Kidney (tissue), 14 donors: ENCODE measurements around the gene GPC5. TPM values are rescaled to one million over a fixed set of nuclear protein-coding genes. Genes with fewer than 3 reads are reported as not detected.

ENCODE experiments used
- DNase-seq, 5 donors: peaks; one replicate each; pipeline ENCODE4 v3.0.0-alpha.2; 2013 to 2020
- FAIRE-seq: peaks from 2 replicates; lab custom pipeline; 2012; peaks lifted over from hg19 to GRCh38; lab: Jason Lieb, UNC
- H3K27ac ChIP-seq, 2 donors: one replicate each; pipeline ENCODE4 v1.7.0; 2013; ENCODE audit warnings: low read depth in 2 of 2, low read length in 2 of 2, inconsistent platforms in 1 of 2
- H3K27me3 ChIP-seq: one replicate; pipeline ENCODE4 v1.7.1; 2013; ENCODE audit warnings: low read length, inconsistent platforms; ENCODE audit not compliant: control insufficient read depth, insufficient read depth
- H3K36me3 ChIP-seq, 3 donors: one replicate each; pipeline versions ENCODE4 v1.7.0 to v1.7.1; 2013; ENCODE audit warnings: low read length in 3 of 3, control low read depth in 1 of 3, inconsistent platforms in 1 of 3; ENCODE audit not compliant: insufficient read depth in 3 of 3, control insufficient read depth in 2 of 3
- H3K4me1 ChIP-seq, 3 donors: one replicate each; pipeline versions ENCODE4 v1.7.0 to v1.7.1; 2013; ENCODE audit warnings: low read length in 3 of 3, inconsistent platforms in 1 of 3, low read depth in 1 of 3; ENCODE audit not compliant: control insufficient read depth in 2 of 3, insufficient read depth in 2 of 3
- H3K4me3 ChIP-seq, 3 donors: one replicate each; pipeline versions ENCODE4 v1.7.0 to v1.8.1; 2013; ENCODE audit warnings: low read length in 3 of 3, control low read depth in 1 of 3, inconsistent platforms in 1 of 3
- H3K9ac ChIP-seq, 3 donors: one replicate each; pipeline versions ENCODE4 v1.7.0 to v1.7.1; 2013; ENCODE audit warnings: low read length in 3 of 3, control low read depth in 1 of 3, inconsistent platforms in 1 of 3
- H3K9me3 ChIP-seq, 3 donors: one replicate each; pipeline versions ENCODE4 v1.7.0 to v1.7.1; 2013; ENCODE audit warnings: low read length in 3 of 3, control low read depth in 1 of 3, inconsistent platforms in 1 of 3; ENCODE audit not compliant: control insufficient read depth in 2 of 3, insufficient read depth in 1 of 3
- intact Hi-C: fragments of 100-400 bp; cut with DNase I; formaldehyde crosslinking; loops from one replicate; pipeline ENCODE4 v1.11.1; 2022
- polyA plus RNA-seq: library from polyadenylated mRNA; stranded (reverse); fragments of 350-450 nt; fragmentation: Illumina TruSeq; extraction: RNeasy Lipid Tissue Mini Kit (QIAGEN cat#74804); gene quantifications from one replicate; pipeline ENCODE4 v1.2.3, GENCODE V29; 2014; ENCODE audit warnings: low read depth, low replicate concordance; ENCODE audit not compliant: insufficient read depth
- total RNA-seq: library from RNA; stranded (reverse); fragmentation: NEBNext Ultra II Directional; extraction: Animal tissue kit (Norgen Biotek cat#: 25700); gene quantifications from one replicate; pipeline ENCODE4 v1.2.1, GENCODE V29; 2021
- TF ChIP-seq, protein P1 (sequence below): IDR thresholded peaks from 3 replicates; pipeline ENCODE4 v1.5.1; 2012; ENCODE audit warnings: mild to moderate bottlenecking, moderate library complexity, borderline replicate concordance; ENCODE audit not compliant: insufficient read depth; ENCODE audit errors: extremely low read depth
- donor health status: control.
- donor health status: control.
- donor health status: control.
- donor health status: control.
- donor health status: control.
- donor health status: DM: yes; HTN: yes; CAD: no.
- donor health status: Normal renal cell carcinoma (clear cell type).

The GPC5 gene
- total and polyA plus RNA-seq, 2 donors from 2014 or later = 0.47 to 6.8 TPM

DNA sequence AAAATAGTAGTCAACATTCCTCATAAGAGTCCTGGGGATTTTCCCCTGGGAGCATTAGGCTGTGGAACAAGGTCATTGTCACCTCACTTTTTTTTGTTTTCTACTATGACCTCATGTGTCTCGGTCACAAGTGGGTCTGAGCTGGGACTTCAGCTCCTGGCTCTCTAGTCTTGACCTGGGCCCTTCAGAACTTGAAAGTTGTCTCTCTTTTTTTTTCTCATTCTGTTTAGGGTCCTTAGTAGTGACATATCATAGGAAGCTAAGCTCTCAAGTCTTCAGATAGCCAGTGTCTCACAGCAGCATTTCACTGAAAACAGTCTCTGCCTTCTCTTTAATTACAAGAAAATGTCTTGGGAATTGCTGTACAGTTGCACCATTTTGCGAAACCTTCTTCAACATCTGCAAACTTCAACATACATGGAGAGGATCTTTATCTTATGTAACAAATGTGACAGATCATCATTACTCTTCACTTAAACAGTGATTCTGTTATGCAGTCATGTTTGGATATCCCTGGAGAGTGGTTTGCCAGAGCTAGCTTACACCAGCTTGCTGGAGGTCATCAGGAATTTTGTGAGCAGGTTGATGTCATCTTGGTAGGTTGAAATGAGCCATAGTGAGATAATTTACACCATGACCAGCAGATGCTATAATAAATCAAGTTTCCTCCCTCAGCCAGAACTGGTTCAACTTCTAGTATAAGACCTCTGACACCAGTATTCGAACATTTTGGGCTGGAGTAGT, 131.5 kb downstream of the GPC5 start:
- Histone ChIP-seq H3K27ac (no peak overlapping the region), H3K9ac (no peak overlapping the region), H3K27me3 (no peaks in the 10 kb centered on the region), H3K4me3 (no peak overlapping the region), H3K4me1 (no peaks in the 10 kb centered on the region), H3K36me3 (no peaks in the 10 kb centered on the region), H3K9me3 (no peaks in the 10 kb centered on the region)
- intact Hi-C loops = no loop called here
- TF ChIP-seq, protein P1, sequence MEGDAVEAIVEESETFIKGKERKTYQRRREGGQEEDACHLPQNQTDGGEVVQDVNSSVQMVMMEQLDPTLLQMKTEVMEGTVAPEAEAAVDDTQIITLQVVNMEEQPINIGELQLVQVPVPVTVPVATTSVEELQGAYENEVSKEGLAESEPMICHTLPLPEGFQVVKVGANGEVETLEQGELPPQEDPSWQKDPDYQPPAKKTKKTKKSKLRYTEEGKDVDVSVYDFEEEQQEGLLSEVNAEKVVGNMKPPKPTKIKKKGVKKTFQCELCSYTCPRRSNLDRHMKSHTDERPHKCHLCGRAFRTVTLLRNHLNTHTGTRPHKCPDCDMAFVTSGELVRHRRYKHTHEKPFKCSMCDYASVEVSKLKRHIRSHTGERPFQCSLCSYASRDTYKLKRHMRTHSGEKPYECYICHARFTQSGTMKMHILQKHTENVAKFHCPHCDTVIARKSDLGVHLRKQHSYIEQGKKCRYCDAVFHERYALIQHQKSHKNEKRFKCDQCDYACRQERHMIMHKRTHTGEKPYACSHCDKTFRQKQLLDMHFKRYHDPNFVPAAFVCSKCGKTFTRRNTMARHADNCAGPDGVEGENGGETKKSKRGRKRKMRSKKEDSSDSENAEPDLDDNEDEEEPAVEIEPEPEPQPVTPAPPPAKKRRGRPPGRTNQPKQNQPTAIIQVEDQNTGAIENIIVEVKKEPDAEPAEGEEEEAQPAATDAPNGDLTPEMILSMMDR = no peak
- DNase-seq (peak in 2 of 5 donors; percentile 7 to 8), FAIRE-seq (no peak)

DNA sequence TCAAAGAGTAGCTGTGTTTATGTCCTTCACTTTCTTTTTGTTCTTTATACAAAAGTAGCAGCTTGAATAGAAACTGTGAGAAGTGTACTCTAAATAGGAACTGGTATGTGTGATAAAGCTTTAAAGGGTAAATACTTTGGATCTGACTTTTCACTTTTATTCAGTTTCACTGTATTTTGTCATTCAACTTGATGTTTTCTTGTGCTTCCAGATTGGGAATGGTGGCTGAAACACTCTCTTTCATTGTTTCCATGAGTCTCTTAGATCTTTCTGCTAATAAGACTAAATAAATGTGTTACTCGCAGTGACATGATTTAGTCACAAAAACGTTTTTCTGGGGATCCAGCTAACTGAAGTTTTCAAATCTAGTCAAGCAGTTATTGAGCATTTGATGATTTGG, 133.2 kb downstream of the GPC5 start:
- FAIRE-seq = no peak
- no peaks in the 10 kb centered on the region for H3K36me3 ChIP-seq
- no peak overlapping the region for H3K9ac ChIP-seq
- DNase-seq = no peak
- TF ChIP-seq, protein P1 = no peak
- no peaks in the 10 kb centered on the region for H3K4me1 ChIP-seq
- H3K27ac ChIP-seq = no peak overlapping the region
- no peak overlapping the region for H3K4me3 ChIP-seq
- no peaks in the 10 kb centered on the region for H3K27me3 ChIP-seq
- intact Hi-C loops = no loop called here
- no peaks in the 10 kb centered on the region for H3K9me3 ChIP-seq

DNA sequence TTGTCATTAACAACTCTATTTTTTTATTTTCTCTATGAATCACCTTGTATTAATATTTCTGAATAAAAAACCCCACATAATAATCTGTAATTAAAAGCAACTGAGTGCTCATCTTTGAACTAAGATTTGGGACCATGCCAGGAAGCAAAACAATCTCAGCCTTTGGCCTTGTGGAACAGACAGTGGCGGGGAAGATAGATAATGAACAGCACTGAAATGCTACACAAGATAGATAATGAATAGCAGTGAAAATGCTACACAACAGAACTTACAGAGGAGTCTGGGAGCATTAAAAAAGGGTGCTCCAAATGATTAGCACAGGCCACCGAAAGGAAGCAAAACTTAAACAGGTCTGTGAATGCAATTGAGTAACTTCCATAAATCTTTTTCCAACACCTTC, 134.9 kb downstream of the GPC5 start:
- H3K36me3 ChIP-seq = no peaks in the 10 kb centered on the region
- no peak for DNase-seq
- no peaks in the 10 kb centered on the region for H3K27me3 ChIP-seq
- no peak overlapping the region for H3K9ac ChIP-seq
- intact Hi-C loops = no loop called here
- FAIRE-seq = no peak
- no peaks in the 10 kb centered on the region for H3K4me1 ChIP-seq
- no peaks in the 10 kb centered on the region for H3K9me3 ChIP-seq
- no peak overlapping the region for H3K4me3 ChIP-seq
- TF ChIP-seq, protein P1 = no peak
- no peak overlapping the region for H3K27ac ChIP-seq
